Measurements from ENCODE around the gene TMEM238. TPM values are rescaled to one million over a fixed set of nuclear protein-coding genes. Genes with fewer than 3 reads are reported as not detected.
A peak's percentile ranks its signal among the peaks of the same experiment; 100 is the strongest.

Gene TMEM238
- total and polyA plus RNA-seq, 2 donors (not counting 3 experiments of a cell fraction or from before 2014, with no cell fraction given) = 0.18 to 0.35 TPM

DNA sequence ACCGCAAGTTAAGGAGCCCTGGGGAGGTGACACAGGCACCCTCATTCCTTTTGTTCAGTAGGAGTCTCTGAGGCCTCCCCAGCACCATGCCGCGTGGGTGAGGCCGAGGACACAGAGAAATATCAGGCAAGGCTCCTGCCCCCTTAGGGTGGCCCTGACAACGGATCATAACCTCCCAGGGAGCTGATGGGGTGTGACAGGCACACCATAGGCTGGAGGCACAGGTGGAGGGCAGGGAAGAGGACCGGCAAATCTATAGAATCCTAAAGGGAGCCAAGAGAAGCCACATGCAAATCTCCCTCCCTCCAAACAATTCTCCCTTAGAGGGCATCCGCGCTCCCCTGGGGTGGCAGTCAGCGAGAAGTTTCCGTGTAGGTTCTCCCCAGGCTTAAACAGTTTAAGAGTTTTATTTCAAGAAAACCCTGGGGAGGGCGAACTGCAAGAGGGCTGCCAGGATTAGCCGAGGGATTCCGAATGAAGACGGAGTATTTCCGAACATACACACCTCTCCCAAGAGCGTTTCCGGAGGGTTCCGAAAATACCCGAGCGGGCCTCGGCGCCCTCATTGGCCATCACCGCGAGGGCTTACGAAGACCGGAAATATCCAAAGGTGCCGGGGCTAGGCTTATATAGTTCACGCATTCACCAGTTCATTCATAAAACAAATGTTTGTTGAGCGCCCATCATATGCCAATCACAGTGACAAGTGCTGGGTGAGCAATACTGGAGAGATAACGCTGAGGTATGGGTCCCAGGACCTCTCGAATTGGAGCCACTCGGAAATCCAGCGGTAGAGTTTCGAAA, 1.0 kb upstream of the TMEM238 start:
- intact Hi-C loops (cut with micrococcal nuclease) = loop anchor here (1.0 to 10.0 kb wide), 7 partner anchors 23 to 240 kb away; partner anchors contain the start of genes ISOC2, KMT5C, TNNT1 and ZNF524
- DNase-seq (ENCODE audit: low read depth, low spot score) (peak; percentile 97), FAIRE-seq (no peak)
- H3K4me3 ChIP-seq (replicated peaks in 1 of 3; ENCODE audit: insufficient read depth in 1 of 3, low read depth in 1 of 3, low read length in 3 of 3) = peak overlapping the region in 2 of 3 experiments; percentile 31 to 58
- H4K20me1 ChIP-seq (replicated peaks; ENCODE audit: control insufficient read depth, extremely low read depth, insufficient read depth, low read length) = peaks cover 4% of the 10 kb centered on the region
- H2AFZ ChIP-seq (ENCODE audit: low read depth, low read length) = peak overlapping the region; percentile 90
- peak overlapping the region; percentile 67 for H3K9ac ChIP-seq (replicated peaks; ENCODE audit: extremely low read depth, insufficient read depth, low read length)
- H3K27me3 ChIP-seq (ENCODE audit: control insufficient read depth in 2 of 2, insufficient read depth in 2 of 2, low read length in 2 of 2) = no peaks in the 10 kb centered on the region
- dilution Hi-C loops (cut with MboI; ENCODE audit: extremely low pct_ligation_motif_present, low sequenced_read_pairs) = no loop called here
- peak overlapping the region; percentile 86 for H3K4me2 ChIP-seq (ENCODE audit: insufficient read depth, low read length)
- H3K9me3 ChIP-seq (replicated peaks; ENCODE audit: control insufficient read depth, insufficient read depth, low read length) = no peaks in the 10 kb centered on the region
- H3K27ac ChIP-seq (ENCODE audit: insufficient read depth, low read depth, low read length) = peak overlapping the region; percentile 75
- H3K4me1 ChIP-seq (ENCODE audit: control insufficient read depth, extremely low read depth, insufficient read depth, low read length) = peaks cover 31% of the 10 kb centered on the region
- POLR2A ChIA-PET = interaction anchor here (2.4 kb wide), 2 partner anchors 22 to 46 kb away, joined by 9 to 11 read pairs; partner anchors contain the start of genes KMT5C and UBE2S
- TF ChIP-seq EZH2 (IDR thresholded peaks at IDR 0.05; ENCODE audit: borderline replicate concordance, low read depth, low read length, severe bottlenecking) (no peak), POLR2AphosphoS5 (IDR thresholded peaks at IDR 0.05; ENCODE audit: insufficient read depth, low read depth, low read length) (no peak), GATA2 (IDR thresholded peaks at IDR 0.05; ENCODE audit: insufficient read depth, insufficient read length, low read depth, low read length) (no peak), JUN (IDR thresholded peaks at IDR 0.05; ENCODE audit: borderline replicate concordance, insufficient read depth, insufficient read length, low read depth) (no peak), POLR2A (IDR thresholded peaks at IDR 0.05; ENCODE audit: low read depth, low read length) (no peak), FOS (IDR thresholded peaks at IDR 0.05; ENCODE audit: borderline replicate concordance, insufficient read depth, low read length) (no peak), MYC (IDR thresholded peaks at IDR 0.05; ENCODE audit: low read depth, low read length) (no peak)
- TF ChIP-seq, protein P1, sequence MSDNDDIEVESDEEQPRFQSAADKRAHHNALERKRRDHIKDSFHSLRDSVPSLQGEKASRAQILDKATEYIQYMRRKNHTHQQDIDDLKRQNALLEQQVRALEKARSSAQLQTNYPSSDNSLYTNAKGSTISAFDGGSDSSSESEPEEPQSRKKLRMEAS (IDR thresholded peaks at IDR 0.05; ENCODE audit: insufficient read depth, insufficient read length) = no peak
- TF ChIP-seq, protein P2, sequence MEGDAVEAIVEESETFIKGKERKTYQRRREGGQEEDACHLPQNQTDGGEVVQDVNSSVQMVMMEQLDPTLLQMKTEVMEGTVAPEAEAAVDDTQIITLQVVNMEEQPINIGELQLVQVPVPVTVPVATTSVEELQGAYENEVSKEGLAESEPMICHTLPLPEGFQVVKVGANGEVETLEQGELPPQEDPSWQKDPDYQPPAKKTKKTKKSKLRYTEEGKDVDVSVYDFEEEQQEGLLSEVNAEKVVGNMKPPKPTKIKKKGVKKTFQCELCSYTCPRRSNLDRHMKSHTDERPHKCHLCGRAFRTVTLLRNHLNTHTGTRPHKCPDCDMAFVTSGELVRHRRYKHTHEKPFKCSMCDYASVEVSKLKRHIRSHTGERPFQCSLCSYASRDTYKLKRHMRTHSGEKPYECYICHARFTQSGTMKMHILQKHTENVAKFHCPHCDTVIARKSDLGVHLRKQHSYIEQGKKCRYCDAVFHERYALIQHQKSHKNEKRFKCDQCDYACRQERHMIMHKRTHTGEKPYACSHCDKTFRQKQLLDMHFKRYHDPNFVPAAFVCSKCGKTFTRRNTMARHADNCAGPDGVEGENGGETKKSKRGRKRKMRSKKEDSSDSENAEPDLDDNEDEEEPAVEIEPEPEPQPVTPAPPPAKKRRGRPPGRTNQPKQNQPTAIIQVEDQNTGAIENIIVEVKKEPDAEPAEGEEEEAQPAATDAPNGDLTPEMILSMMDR (IDR thresholded peaks at IDR 0.05; ENCODE audit: extremely low read depth in 1 of 2, insufficient read depth in 1 of 2, low read depth in 1 of 2, low read length in 2 of 2) = no peak
- BruUV-seq (replicated peaks) = TSS peak; percentile 60
- CTCF ChIA-PET = interaction anchor here (1.3 to 2.9 kb wide), 7 partner anchors 13 to 119 kb away, joined by 7 to 51 read pairs (median 10); partner anchors contain the start of gene KMT5C
- no peaks in the 10 kb centered on the region for H3K9me1 ChIP-seq (replicated peaks; ENCODE audit: control insufficient read depth, extremely low read depth, insufficient read depth, low read length)
- peaks cover 41% of the 10 kb centered on the region for H3K79me2 ChIP-seq (ENCODE audit: control insufficient read depth, insufficient read depth, low read length)
- H3K36me3 ChIP-seq (ENCODE audit: control insufficient read depth in 2 of 2, extremely low read depth in 1 of 2, insufficient read depth in 2 of 2, low read length in 2 of 2) = peaks cover 14 to 24% of the 10 kb centered on the region in 2 experiments
